Retinal pigment epithelial cell (primary cell): ENCODE results near the gene SLC35D3.
A peak's percentile ranks its signal among the peaks of the same experiment; 100 is the strongest.
"Not testable (repeated sequence)": the region's sequence is repeated elsewhere in the genome, so short reads cannot be mapped to it uniquely, and the experiment has no call there.

ENCODE experiments used
- DNase-seq: peaks from one replicate; pipeline ENCODE4 v3.0.0-alpha.2; 2010; ENCODE audit warnings: low read depth
- H3K4me3 ChIP-seq: 2 replicates; pipeline ENCODE4 v1.5.1; 2011; ENCODE audit warnings: mild to moderate bottlenecking, low read length, control low read depth, moderate library complexity
- TF ChIP-seq, protein P1 (sequence below): conservative IDR thresholded peaks from 2 replicates; pipeline ENCODE4 v1.5.1; 2011; ENCODE audit warnings: low read depth, low read length, control low read depth, inconsistent platforms

Gene SLC35D3, protein sequence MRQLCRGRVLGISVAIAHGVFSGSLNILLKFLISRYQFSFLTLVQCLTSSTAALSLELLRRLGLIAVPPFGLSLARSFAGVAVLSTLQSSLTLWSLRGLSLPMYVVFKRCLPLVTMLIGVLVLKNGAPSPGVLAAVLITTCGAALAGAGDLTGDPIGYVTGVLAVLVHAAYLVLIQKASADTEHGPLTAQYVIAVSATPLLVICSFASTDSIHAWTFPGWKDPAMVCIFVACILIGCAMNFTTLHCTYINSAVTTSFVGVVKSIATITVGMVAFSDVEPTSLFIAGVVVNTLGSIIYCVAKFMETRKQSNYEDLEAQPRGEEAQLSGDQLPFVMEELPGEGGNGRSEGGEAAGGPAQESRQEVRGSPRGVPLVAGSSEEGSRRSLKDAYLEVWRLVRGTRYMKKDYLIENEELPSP

GRCh38 chr6:136921936-136922684 is at the start of gene SLC35D3:
TSS of gene SLC35D3 (plus strand) at chr6:136922301. CDS start at chr6:136922429, 128 bp downstream.
- DNase-seq = no peak
- peak within 1 kb of the TSS; percentile 43 for H3K4me3 ChIP-seq
- TF ChIP-seq, protein P1, sequence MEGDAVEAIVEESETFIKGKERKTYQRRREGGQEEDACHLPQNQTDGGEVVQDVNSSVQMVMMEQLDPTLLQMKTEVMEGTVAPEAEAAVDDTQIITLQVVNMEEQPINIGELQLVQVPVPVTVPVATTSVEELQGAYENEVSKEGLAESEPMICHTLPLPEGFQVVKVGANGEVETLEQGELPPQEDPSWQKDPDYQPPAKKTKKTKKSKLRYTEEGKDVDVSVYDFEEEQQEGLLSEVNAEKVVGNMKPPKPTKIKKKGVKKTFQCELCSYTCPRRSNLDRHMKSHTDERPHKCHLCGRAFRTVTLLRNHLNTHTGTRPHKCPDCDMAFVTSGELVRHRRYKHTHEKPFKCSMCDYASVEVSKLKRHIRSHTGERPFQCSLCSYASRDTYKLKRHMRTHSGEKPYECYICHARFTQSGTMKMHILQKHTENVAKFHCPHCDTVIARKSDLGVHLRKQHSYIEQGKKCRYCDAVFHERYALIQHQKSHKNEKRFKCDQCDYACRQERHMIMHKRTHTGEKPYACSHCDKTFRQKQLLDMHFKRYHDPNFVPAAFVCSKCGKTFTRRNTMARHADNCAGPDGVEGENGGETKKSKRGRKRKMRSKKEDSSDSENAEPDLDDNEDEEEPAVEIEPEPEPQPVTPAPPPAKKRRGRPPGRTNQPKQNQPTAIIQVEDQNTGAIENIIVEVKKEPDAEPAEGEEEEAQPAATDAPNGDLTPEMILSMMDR = no peak

- DNase-seq = no peak
- no peak overlapping the region for H3K4me3 ChIP-seq
- TF ChIP-seq, protein P1 = no peak
Observed at GRCh38 chr6:136873748-136874147, 48.4 kb upstream of the SLC35D3 start.

- not testable (repeated sequence) for H3K4me3 ChIP-seq, DNase-seq
Observed at GRCh38 chr6:136876469-136876868, 45.6 kb upstream of the SLC35D3 start.

GRCh38 chr6:136880748-136881460 is 41.2 kb upstream of the SLC35D3 start:
- no peak for DNase-seq
- H3K4me3 ChIP-seq = no peak overlapping the region
- TF ChIP-seq, protein P1 = no peak

DNA sequence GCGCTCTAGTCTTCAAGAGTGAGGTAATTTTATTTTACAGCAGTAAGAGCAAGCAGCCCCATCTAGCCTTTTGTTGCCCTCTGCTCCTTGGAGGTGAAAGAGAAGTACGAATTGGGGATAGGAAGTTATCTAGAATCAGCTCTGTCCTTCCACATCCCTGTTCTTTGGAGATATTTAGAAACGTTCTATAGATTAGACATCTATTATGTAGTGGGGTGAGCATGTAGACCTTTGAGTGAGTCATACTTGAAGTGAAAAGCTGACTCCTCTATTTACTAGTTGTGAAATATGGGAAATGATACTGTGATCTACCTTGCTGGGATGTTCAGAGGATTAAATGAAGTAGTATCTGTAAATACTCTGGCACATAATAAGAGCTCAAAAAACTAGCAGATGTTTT is 36.0 kb upstream of the SLC35D3 start:
- TF ChIP-seq, protein P1 = no peak
- no peak for DNase-seq

GRCh38 chr6:136887953-136888352 is 34.1 kb upstream of the SLC35D3 start:
- TF ChIP-seq, protein P1 = no peak
- DNase-seq = no peak

More for the DNA sequence above, 36.0 kb upstream of the SLC35D3 start:
- H3K4me3 ChIP-seq = no peak overlapping the region

More at GRCh38 chr6:136887953-136888352, 34.1 kb upstream of the SLC35D3 start:
- no peak overlapping the region for H3K4me3 ChIP-seq
